ENCODE data around the gene PXK.
A peak's percentile ranks its signal among the peaks of the same experiment; 100 is the strongest.

The PXK gene

GRCh38 chr3:58369876-58370275 lies 37.2 kb downstream of the PXK start:
- Histone ChIP-seq H3K9me3 (ENCODE audit: low read length) (no peaks in the 10 kb centered on the region), H3K4me3 (ENCODE audit: low read depth in 1 of 2, low read length in 2 of 2) (no peak overlapping the region), H3K27ac (ENCODE audit: low read depth, low read length) (no peak overlapping the region), H3K36me3 (ENCODE audit: insufficient read depth, low read length) (no peaks in the 10 kb centered on the region), H3K9ac (ENCODE audit: low read length) (no peak overlapping the region), H3K27me3 (ENCODE audit: control insufficient read depth in 1 of 2, insufficient read depth in 2 of 2, low read length in 2 of 2) (no peaks in the 10 kb centered on the region), H3K4me1 (ENCODE audit: insufficient read depth, low read length) (no peaks in the 10 kb centered on the region)

- Histone ChIP-seq H3K9me3 (ENCODE audit: low read length) (no peaks in the 10 kb centered on the region), H3K9ac (ENCODE audit: low read length) (no peak overlapping the region), H3K36me3 (ENCODE audit: insufficient read depth, low read length) (no peaks in the 10 kb centered on the region), H3K27me3 (ENCODE audit: control insufficient read depth in 1 of 2, insufficient read depth in 2 of 2, low read length in 2 of 2) (no peaks in the 10 kb centered on the region), H3K4me1 (ENCODE audit: insufficient read depth, low read length) (no peaks in the 10 kb centered on the region), H3K4me3 (ENCODE audit: low read depth in 1 of 2, low read length in 2 of 2) (no peak overlapping the region), H3K27ac (ENCODE audit: low read depth, low read length) (no peak overlapping the region)
Observed at GRCh38 chr3:58370407-58370806, 37.7 kb downstream of the PXK start.

GRCh38 chr3:58371754-58372153 lies 39.1 kb downstream of the PXK start:
- no peaks in the 10 kb centered on the region for H3K9me3 ChIP-seq (ENCODE audit: low read length)
- no peak overlapping the region for H3K27ac ChIP-seq (ENCODE audit: low read depth, low read length)
- H3K27me3 ChIP-seq (ENCODE audit: control insufficient read depth in 1 of 2, insufficient read depth in 2 of 2, low read length in 2 of 2), result no peaks in the 10 kb centered on the region
- H3K36me3 ChIP-seq (ENCODE audit: insufficient read depth, low read length), result no peaks in the 10 kb centered on the region
- H3K9ac ChIP-seq (ENCODE audit: low read length), result no peak overlapping the region
- H3K4me1 ChIP-seq (ENCODE audit: insufficient read depth, low read length), result no peaks in the 10 kb centered on the region
- no peak overlapping the region for H3K4me3 ChIP-seq (ENCODE audit: low read depth in 1 of 2, low read length in 2 of 2)

GRCh38 chr3:58375254-58375653 lies 42.6 kb downstream of the PXK start:
- no peaks in the 10 kb centered on the region for H3K27me3 ChIP-seq (ENCODE audit: control insufficient read depth in 1 of 2, insufficient read depth in 2 of 2, low read length in 2 of 2)
- H3K9ac ChIP-seq (ENCODE audit: low read length), result no peak overlapping the region
- no peak overlapping the region for H3K4me3 ChIP-seq (ENCODE audit: low read depth in 1 of 2, low read length in 2 of 2)
- H3K27ac ChIP-seq (ENCODE audit: low read depth, low read length), result no peak overlapping the region
- H3K9me3 ChIP-seq (ENCODE audit: low read length), result no peaks in the 10 kb centered on the region
- no peaks in the 10 kb centered on the region for H3K4me1 ChIP-seq (ENCODE audit: insufficient read depth, low read length)
- peaks cover 6% of the 10 kb centered on the region for H3K36me3 ChIP-seq (ENCODE audit: insufficient read depth, low read length)

GRCh38 chr3:58377168-58377567 lies 44.5 kb downstream of the PXK start:
- Histone ChIP-seq H3K4me3 (ENCODE audit: low read depth in 1 of 2, low read length in 2 of 2) (no peak overlapping the region), H3K27ac (ENCODE audit: low read depth, low read length) (no peak overlapping the region), H3K9ac (ENCODE audit: low read length) (no peak overlapping the region), H3K9me3 (ENCODE audit: low read length) (no peaks in the 10 kb centered on the region), H3K27me3 (ENCODE audit: control insufficient read depth in 1 of 2, insufficient read depth in 2 of 2, low read length in 2 of 2) (no peaks in the 10 kb centered on the region), H3K4me1 (ENCODE audit: insufficient read depth, low read length) (no peaks in the 10 kb centered on the region), H3K36me3 (ENCODE audit: insufficient read depth, low read length) (peaks cover 6% of the 10 kb centered on the region)

GRCh38 chr3:58377750-58378149 lies 45.1 kb downstream of the PXK start:
- H3K4me1 ChIP-seq (ENCODE audit: insufficient read depth, low read length), result no peaks in the 10 kb centered on the region
- H3K27me3 ChIP-seq (ENCODE audit: control insufficient read depth in 1 of 2, insufficient read depth in 2 of 2, low read length in 2 of 2), result no peaks in the 10 kb centered on the region
- no peak overlapping the region for H3K9ac ChIP-seq (ENCODE audit: low read length)
- H3K27ac ChIP-seq (ENCODE audit: low read depth, low read length), result no peak overlapping the region
- peaks cover 10% of the 10 kb centered on the region for H3K36me3 ChIP-seq (ENCODE audit: insufficient read depth, low read length)
- no peak overlapping the region for H3K4me3 ChIP-seq (ENCODE audit: low read depth in 1 of 2, low read length in 2 of 2)
- H3K9me3 ChIP-seq (ENCODE audit: low read length), result no peaks in the 10 kb centered on the region

GRCh38 chr3:58379351-58380073 lies 46.8 kb downstream of the PXK start:
- Histone ChIP-seq H3K9ac (ENCODE audit: low read length) (no peak overlapping the region), H3K27ac (ENCODE audit: low read depth, low read length) (no peak overlapping the region), H3K4me1 (ENCODE audit: insufficient read depth, low read length) (peaks cover 13% of the 10 kb centered on the region), H3K9me3 (ENCODE audit: low read length) (no peaks in the 10 kb centered on the region), H3K4me3 (ENCODE audit: low read depth in 1 of 2, low read length in 2 of 2) (no peak overlapping the region), H3K27me3 (ENCODE audit: control insufficient read depth in 1 of 2, insufficient read depth in 2 of 2, low read length in 2 of 2) (no peaks in the 10 kb centered on the region), H3K36me3 (ENCODE audit: insufficient read depth, low read length) (peaks cover 12% of the 10 kb centered on the region)

GRCh38 chr3:58383476-58383875 lies 50.8 kb downstream of the PXK start:
- Histone ChIP-seq H3K4me1 (ENCODE audit: insufficient read depth, low read length) (peaks cover 39% of the 10 kb centered on the region), H3K4me3 (ENCODE audit: low read depth in 1 of 2, low read length in 2 of 2) (no peak overlapping the region), H3K9me3 (ENCODE audit: low read length) (no peaks in the 10 kb centered on the region), H3K36me3 (ENCODE audit: insufficient read depth, low read length) (peaks cover 16% of the 10 kb centered on the region), H3K27me3 (ENCODE audit: control insufficient read depth in 1 of 2, insufficient read depth in 2 of 2, low read length in 2 of 2) (no peaks in the 10 kb centered on the region), H3K9ac (ENCODE audit: low read length) (no peak overlapping the region), H3K27ac (ENCODE audit: low read depth, low read length) (peak overlapping the region; percentile 58)

- Histone ChIP-seq H3K36me3 (ENCODE audit: insufficient read depth, low read length) (peaks cover 16% of the 10 kb centered on the region), H3K9me3 (ENCODE audit: low read length) (no peaks in the 10 kb centered on the region), H3K27ac (ENCODE audit: low read depth, low read length) (peak overlapping the region; percentile 39), H3K4me3 (ENCODE audit: low read depth in 1 of 2, low read length in 2 of 2) (no peak overlapping the region), H3K4me1 (ENCODE audit: insufficient read depth, low read length) (peaks cover 43% of the 10 kb centered on the region), H3K27me3 (ENCODE audit: control insufficient read depth in 1 of 2, insufficient read depth in 2 of 2, low read length in 2 of 2) (no peaks in the 10 kb centered on the region), H3K9ac (ENCODE audit: low read length) (no peak overlapping the region)
Observed at GRCh38 chr3:58383904-58384303, 51.2 kb downstream of the PXK start.

GRCh38 chr3:58384381-58385090 lies 51.8 kb downstream of the PXK start:
- peaks cover 47% of the 10 kb centered on the region for H3K4me1 ChIP-seq (ENCODE audit: insufficient read depth, low read length)
- no peak overlapping the region for H3K9ac ChIP-seq (ENCODE audit: low read length)
- H3K4me3 ChIP-seq (ENCODE audit: low read depth in 1 of 2, low read length in 2 of 2), result no peak overlapping the region
- peak overlapping the region; percentile 39 for H3K27ac ChIP-seq (ENCODE audit: low read depth, low read length)
- peaks cover 16% of the 10 kb centered on the region for H3K36me3 ChIP-seq (ENCODE audit: insufficient read depth, low read length)
- no peaks in the 10 kb centered on the region for H3K9me3 ChIP-seq (ENCODE audit: low read length)
- no peaks in the 10 kb centered on the region for H3K27me3 ChIP-seq (ENCODE audit: control insufficient read depth in 1 of 2, insufficient read depth in 2 of 2, low read length in 2 of 2)

GRCh38 chr3:58386626-58387365 lies 54.1 kb downstream of the PXK start:
- Histone ChIP-seq H3K27ac (ENCODE audit: low read depth, low read length) (peak overlapping the region; percentile 50), H3K9me3 (ENCODE audit: low read length) (no peaks in the 10 kb centered on the region), H3K9ac (ENCODE audit: low read length) (no peak overlapping the region), H3K4me3 (ENCODE audit: low read depth in 1 of 2, low read length in 2 of 2) (no peak overlapping the region), H3K4me1 (ENCODE audit: insufficient read depth, low read length) (peaks cover 47% of the 10 kb centered on the region), H3K27me3 (ENCODE audit: control insufficient read depth in 1 of 2, insufficient read depth in 2 of 2, low read length in 2 of 2) (no peaks in the 10 kb centered on the region), H3K36me3 (ENCODE audit: insufficient read depth, low read length) (peaks cover 16% of the 10 kb centered on the region)

Measured in muscle layer of colon (tissue), 2 donors.